Tibial nerve (tissue), 3 donors: ENCODE results near the gene E2F2.

Experiments
- EP300 ChIP-seq, 2 donors: sonication (generic); formaldehyde crosslinking; IDR thresholded peaks; one replicate each; pipeline ENCODE4 v1.6.1; 2017; ENCODE audit warnings: antibody characterized with exemption in 2 of 2, mild to moderate bottlenecking in 1 of 2
- POLR2A ChIP-seq, 2 donors: fragments of 450-650 bp; IDR thresholded peaks; one replicate each; pipeline ENCODE4 v1.6.1; 2017; ENCODE audit warnings: antibody characterized with exemption in 2 of 2, mild to moderate bottlenecking in 2 of 2, moderate library complexity in 2 of 2

DNA sequence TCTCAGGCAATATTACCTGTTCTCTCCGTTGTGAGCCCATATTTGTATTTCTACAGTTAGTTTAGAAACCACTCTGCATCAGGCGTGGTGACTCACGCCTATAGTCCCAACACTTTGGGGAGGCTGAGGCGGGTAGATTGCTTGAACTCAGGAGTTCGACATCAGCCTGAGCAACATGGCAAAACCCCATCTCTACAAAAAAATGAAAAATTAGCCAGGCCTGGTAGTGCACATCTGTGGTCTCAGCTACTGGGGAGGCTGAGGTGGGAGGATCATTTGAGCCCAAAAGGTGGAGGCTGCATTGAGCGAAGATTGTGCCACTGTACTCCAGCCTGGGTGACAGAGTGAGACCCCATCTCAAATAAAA is 47.9 kb upstream of the E2F2 start:
- TF ChIP-seq POLR2A (IDR thresholded peaks at IDR 0.05) (no peak), EP300 (IDR thresholded peaks at IDR 0.05) (no peak)
